Vagina (tissue), 2 donors: Measurements from ENCODE around the gene YBX2. TPM values are rescaled to one million over a fixed set of nuclear protein-coding genes. Genes with fewer than 3 reads are reported as not detected.

Source experiments
- DNase-seq, 2 donors: peaks; one replicate each; pipeline ENCODE4 v3.0.0-alpha.2; 2017; ENCODE audit errors: extremely low spot score in 2 of 2
- H3K27ac ChIP-seq: fragments of 200-600 bp; sonication (generic); one replicate; pipeline ENCODE4 v1.5.1; 2019
- H3K27me3 ChIP-seq: fragments of 200-600 bp; sonication (generic); one replicate; pipeline ENCODE4 v1.5.1; 2019
- H3K36me3 ChIP-seq, 2 donors: fragments of 200-600 bp; sonication (generic); one replicate each; pipeline ENCODE4 v1.5.1; 2017 to 2019
- H3K4me1 ChIP-seq: fragments of 200-600 bp; sonication (generic); one replicate; pipeline ENCODE4 v1.5.1; 2019
- H3K4me3 ChIP-seq, 2 donors: fragments of 200-600 bp; sonication (generic); 1 replicate in 1 of 2; 2 replicates in 1 of 2; pipeline ENCODE4 v1.5.1; 2016 to 2019
- H3K9me3 ChIP-seq: fragments of 200-600 bp; sonication (generic); one replicate; pipeline ENCODE4 v1.5.1; 2019
- CTCF ChIP-seq, 3 experiments: fragments of 450-650 bp in 2 of 3; fragments of 200-600 bp in 1 of 3; sonication (generic) in 1 of 3; IDR thresholded peaks; one replicate each; pipeline ENCODE4 v1.5.1; 2017 to 2019; ENCODE audit warnings: antibody characterized with exemption in 3 of 3, mild to moderate bottlenecking in 2 of 3, moderate library complexity in 2 of 3
- POLR2A ChIP-seq, 2 donors: fragments of 450-650 bp; IDR thresholded peaks; one replicate each; pipeline ENCODE4 v1.6.1; 2017; ENCODE audit warnings: antibody characterized with exemption in 2 of 2, mild to moderate bottlenecking in 2 of 2, moderate library complexity in 2 of 2
- POLR2AphosphoS5 ChIP-seq, 2 donors: sonication (generic); formaldehyde crosslinking; IDR thresholded peaks; one replicate each; pipeline ENCODE4 v1.9.0; 2017; ENCODE audit warnings: antibody characterized with exemption in 2 of 2, mild to moderate bottlenecking in 2 of 2, low read depth in 1 of 2; ENCODE audit not compliant: insufficient read depth in 1 of 2
- intact Hi-C: fragments of 100-400 bp; cut with DNase I; formaldehyde crosslinking; loops from one replicate; pipeline ENCODE4 v1.15.1; 2023
- total RNA-seq: library from RNA; depleted of rRNA; stranded (reverse); fragments of >200 nt; gene quantifications from one replicate; pipeline ENCODE4 v1.2.3, GENCODE V29; 2016

The YBX2 gene
- total RNA-seq, 1 donor from 2014 or later, result 0.25 TPM

GRCh38 chr17:7242717-7243452, 51.6 kb downstream of the YBX2 start:
- Histone ChIP-seq H3K36me3 (peaks cover 0 to 42% of the 10 kb centered on the region in 2 donors), H3K27me3 (no peaks in the 10 kb centered on the region), H3K9me3 (no peaks in the 10 kb centered on the region), H3K4me3 (peak overlapping the region; percentile 64 to 100), H3K27ac (peak overlapping the region; percentile 99), H3K4me1 (peaks cover 30% of the 10 kb centered on the region)
- TF ChIP-seq POLR2A (IDR thresholded peaks at IDR 0.05), result no peak
- no peak for TF ChIP-seq CTCF (IDR thresholded peaks at IDR 0.05)
- peak; percentile 92 to 99 for TF ChIP-seq POLR2AphosphoS5 (IDR thresholded peaks at IDR 0.05; ENCODE audit: insufficient read depth in 1 of 2, low read depth in 1 of 2)
- intact Hi-C loops, result no loop called here
- no peak for DNase-seq

GRCh38 chr17:7241783-7242716, 52.4 kb downstream of the YBX2 start, which contains the start of gene GABARAP:
TSS of gene GABARAP (minus strand) at chr17:7242449. CDS start at chr17:7242330, 119 bp downstream.
- Histone ChIP-seq H3K27me3 (no peaks in the 10 kb centered on the region), H3K36me3 (peaks cover 0 to 41% of the 10 kb centered on the region in 2 donors), H3K4me1 (peaks cover 30% of the 10 kb centered on the region), H3K27ac (peak within 1 kb of the TSS; percentile 99), H3K9me3 (no peaks in the 10 kb centered on the region), H3K4me3 (peak within 1 kb of the TSS; percentile 64 to 100)
- intact Hi-C loops, result no loop called here
- TF ChIP-seq CTCF (IDR thresholded peaks at IDR 0.05) (no peak), POLR2AphosphoS5 (IDR thresholded peaks at IDR 0.05; ENCODE audit: insufficient read depth in 1 of 2, low read depth in 1 of 2) (peak in 1 of 2 donors; percentile 94), POLR2A (IDR thresholded peaks at IDR 0.05) (peak in 1 of 2 donors; percentile 76)
- no peak for DNase-seq

DNA sequence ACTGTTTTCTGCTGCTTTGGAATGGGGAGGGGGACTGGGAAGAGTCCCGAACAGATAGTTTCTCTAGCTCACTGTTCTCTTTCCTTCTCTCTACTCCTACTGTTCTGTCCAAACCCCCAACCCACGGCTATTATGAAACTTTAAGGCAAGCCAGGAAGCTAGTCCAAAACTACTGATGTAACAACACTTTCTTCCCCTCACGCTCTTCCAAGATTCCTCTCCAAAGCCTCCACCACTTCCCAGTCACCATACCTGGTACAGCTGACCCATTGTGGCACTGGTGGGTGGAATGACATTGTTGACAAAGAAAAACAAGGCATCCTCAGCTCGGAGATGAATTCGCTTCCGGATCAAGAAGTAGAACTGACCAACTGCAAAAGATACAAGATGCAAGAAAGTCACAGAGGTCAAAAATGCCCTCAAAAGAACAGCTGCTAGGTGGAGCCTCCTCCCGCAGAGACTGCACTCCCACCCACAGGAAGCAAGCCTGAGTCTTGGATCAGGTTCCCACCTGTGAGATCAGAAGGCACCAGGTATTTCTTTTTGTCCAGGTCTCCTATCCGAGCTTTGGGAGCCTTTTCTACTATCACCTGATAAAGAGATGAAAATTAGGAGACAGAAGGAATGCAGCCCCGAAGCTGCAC, 53.2 kb downstream of the YBX2 start:
- H3K9me3 ChIP-seq, result no peaks in the 10 kb centered on the region
- DNase-seq, result no peak
- H3K4me1 ChIP-seq, result peaks cover 37% of the 10 kb centered on the region
- H3K27me3 ChIP-seq, result no peaks in the 10 kb centered on the region
- H3K36me3 ChIP-seq, result peaks cover 0 to 38% of the 10 kb centered on the region in 2 donors
- peak overlapping the region; percentile 99 for H3K27ac ChIP-seq
- intact Hi-C loops, result no loop called here
- H3K4me3 ChIP-seq, result peak overlapping the region; percentile 64 to 100
- no peak for TF ChIP-seq POLR2A (IDR thresholded peaks at IDR 0.05)

DNA sequence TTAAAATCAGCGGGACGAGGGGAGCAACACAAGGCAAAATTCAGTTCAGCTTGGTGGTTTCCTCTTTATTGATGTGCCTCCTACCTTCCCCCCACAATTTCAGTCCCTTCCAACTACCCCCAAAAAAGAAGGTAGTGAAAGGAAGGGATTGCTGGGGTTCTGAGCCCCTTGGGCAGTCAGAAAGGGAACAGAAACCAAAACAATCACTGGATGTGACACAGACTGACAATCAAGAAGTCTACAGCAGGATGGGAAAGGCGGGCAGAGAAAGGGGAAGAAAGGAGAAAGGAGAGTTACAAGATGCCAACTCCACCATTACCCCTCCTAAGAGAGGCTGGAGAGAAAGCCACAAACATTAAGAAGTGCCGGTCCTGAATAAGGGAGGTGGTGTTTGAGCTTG, 54.1 kb downstream of the YBX2 start:
- H3K27ac ChIP-seq, result peak overlapping the region; percentile 99
- H3K36me3 ChIP-seq, result peaks cover 0 to 39% of the 10 kb centered on the region in 2 donors
- intact Hi-C loops, result no loop called here
- no peaks in the 10 kb centered on the region for H3K9me3 ChIP-seq
- peak overlapping the region; percentile 22 to 100 for H3K4me3 ChIP-seq
- TF ChIP-seq POLR2A (IDR thresholded peaks at IDR 0.05), result no peak
- TF ChIP-seq CTCF (IDR thresholded peaks at IDR 0.05), result no peak
- no peak for TF ChIP-seq POLR2AphosphoS5 (IDR thresholded peaks at IDR 0.05; ENCODE audit: insufficient read depth in 1 of 2, low read depth in 1 of 2)
- H3K4me1 ChIP-seq, result peaks cover 44% of the 10 kb centered on the region
- DNase-seq, result no peak
- no peaks in the 10 kb centered on the region for H3K27me3 ChIP-seq
